Right lobe of liver (tissue), 4 donors: Measurements from ENCODE around the gene PPARGC1A.

Experiments used
- POLR2A ChIP-seq: fragments of 450-650 bp; IDR thresholded peaks from one replicate; pipeline ENCODE4 v1.6.1; 2017; ENCODE audit warnings: antibody characterized with exemption, mild to moderate bottlenecking
- TF ChIP-seq, protein P1 (sequence below), 4 donors: fragments of 200-600 bp in 3 of 4; fragments of 450-650 bp in 1 of 4; IDR thresholded peaks; one replicate each; pipeline versions ENCODE4 v1.5.1 to v1.8.0; 2016 to 2022; ENCODE audit warnings: antibody characterized with exemption in 4 of 4, mild to moderate bottlenecking in 2 of 4
- donor health status: DM: no; HTN: no; CAD: no.
- donor health status: DM: no; HTN: no; CAD: no.
- donor health status: DM: no; HTN: yes; CAD: no.

DNA sequence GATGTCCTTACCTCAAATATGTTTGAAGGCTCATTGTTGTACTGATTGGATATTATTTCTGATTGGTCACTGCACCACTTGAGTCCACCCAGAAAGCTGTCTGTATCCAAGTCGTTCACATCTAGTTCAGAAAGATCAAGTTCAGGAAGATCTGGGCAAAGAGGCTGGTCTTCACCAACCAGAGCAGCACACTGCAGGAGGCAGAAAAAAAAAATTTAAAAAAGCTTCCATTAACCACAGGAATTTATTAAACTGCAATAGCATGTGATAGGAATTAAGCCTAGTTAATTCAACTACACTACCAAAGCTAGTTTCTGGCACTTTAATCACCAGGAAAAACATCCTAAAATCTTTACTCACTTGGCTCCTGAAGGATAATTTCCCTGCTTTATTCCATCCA is 5.1 kb downstream of the PPARGC1A start:
- TF ChIP-seq, protein P1, sequence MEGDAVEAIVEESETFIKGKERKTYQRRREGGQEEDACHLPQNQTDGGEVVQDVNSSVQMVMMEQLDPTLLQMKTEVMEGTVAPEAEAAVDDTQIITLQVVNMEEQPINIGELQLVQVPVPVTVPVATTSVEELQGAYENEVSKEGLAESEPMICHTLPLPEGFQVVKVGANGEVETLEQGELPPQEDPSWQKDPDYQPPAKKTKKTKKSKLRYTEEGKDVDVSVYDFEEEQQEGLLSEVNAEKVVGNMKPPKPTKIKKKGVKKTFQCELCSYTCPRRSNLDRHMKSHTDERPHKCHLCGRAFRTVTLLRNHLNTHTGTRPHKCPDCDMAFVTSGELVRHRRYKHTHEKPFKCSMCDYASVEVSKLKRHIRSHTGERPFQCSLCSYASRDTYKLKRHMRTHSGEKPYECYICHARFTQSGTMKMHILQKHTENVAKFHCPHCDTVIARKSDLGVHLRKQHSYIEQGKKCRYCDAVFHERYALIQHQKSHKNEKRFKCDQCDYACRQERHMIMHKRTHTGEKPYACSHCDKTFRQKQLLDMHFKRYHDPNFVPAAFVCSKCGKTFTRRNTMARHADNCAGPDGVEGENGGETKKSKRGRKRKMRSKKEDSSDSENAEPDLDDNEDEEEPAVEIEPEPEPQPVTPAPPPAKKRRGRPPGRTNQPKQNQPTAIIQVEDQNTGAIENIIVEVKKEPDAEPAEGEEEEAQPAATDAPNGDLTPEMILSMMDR (IDR thresholded peaks at IDR 0.05): no peak
- TF ChIP-seq POLR2A: no peak
